ENCODE measurements around the gene B3GAT1. TPM values are rescaled to one million over a fixed set of nuclear protein-coding genes. Genes with fewer than 3 reads are reported as not detected.

The B3GAT1 gene
- polyA plus RNA-seq, 1 of the 3 experiments (the other 2 are of a cell fraction) = 0.15 TPM

DNA sequence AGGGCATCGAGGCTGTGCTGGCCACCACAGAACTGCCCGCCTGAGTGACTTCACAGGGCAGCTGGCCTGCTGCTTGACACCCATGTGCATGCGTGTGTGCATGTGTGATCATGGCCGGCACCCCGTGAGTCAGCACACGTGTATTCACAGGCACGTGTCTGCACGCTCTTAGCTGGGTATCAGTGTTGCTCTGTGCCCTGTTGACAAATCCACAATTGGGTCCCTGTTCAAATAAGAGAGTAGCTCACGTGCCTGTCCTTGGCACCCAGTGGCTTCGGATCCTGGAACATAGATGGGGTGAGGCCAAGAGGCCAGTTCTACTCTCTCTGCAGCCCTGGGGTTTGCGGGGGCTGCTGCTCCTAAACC lies 14.0 kb downstream of the B3GAT1 start (continued):
- TF ChIP-seq NFIC (IDR thresholded peaks at IDR 0.05; ENCODE audit: borderline replicate concordance) (no peak), RCOR1 (IDR thresholded peaks at IDR 0.05; ENCODE audit: low read length) (no peak), ELF1 (IDR thresholded peaks at IDR 0.05) (no peak), TCF12 (IDR thresholded peaks at IDR 0.05) (no peak)

DNA sequence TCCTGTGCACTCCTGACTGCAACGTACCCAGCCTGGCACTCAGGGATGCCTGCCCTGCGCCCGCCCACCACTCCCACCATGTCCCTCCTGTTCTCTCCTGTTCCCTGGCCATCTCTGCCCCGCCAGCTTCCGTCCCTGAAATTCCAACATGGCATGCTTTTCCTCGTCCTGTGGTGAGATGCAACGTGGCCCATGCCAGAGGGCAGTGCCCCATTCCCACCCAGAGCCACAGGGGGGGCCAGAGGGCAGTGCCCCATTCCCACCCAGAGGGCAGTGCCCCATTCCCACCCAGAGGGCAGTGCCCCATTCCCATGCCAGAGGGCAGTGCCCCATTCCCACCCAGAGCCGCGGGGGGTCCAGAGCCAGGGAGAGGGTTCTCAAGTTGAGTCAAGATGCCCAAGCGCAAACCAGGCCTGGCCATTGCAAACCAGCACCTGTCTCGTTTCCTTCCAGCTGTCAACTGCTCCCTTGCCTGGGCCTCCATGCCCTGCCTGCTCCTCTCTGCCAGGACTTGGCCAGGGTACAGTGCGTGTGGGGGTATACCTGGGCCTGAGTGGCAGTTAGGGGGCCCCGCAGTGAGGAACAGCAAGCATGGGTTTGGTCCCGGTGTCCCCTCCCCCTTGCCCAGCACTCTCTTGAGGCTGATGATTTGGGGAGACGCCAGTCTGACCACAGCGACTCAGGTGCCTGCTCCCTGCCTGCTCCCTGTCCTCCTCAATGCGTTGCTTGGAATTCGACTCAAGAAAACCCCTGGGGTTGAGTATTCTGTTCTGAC lies 14.6 kb downstream of the B3GAT1 start:
- Histone ChIP-seq H3K9ac (no peak overlapping the region), H3K4me1 (ENCODE audit: control insufficient read depth in 1 of 2, insufficient read depth in 2 of 2, low read depth in 1 of 2, low read length in 1 of 2) (peaks cover 0 to 15% of the 10 kb centered on the region in 2 experiments; a peak in 1 of 4 replicates), H3K36me3 (replicated peaks in 1 of 2; ENCODE audit: control insufficient read depth in 1 of 2, insufficient read depth in 2 of 2, low read length in 1 of 2) (no peaks in the 10 kb centered on the region), H3K9me2 (no peaks in the 10 kb centered on the region), H3K27me3 (ENCODE audit: insufficient read depth) (no peaks in the 10 kb centered on the region), H3F3A (replicated peaks; ENCODE audit: insufficient read depth) (no peaks in the 10 kb centered on the region), H3K4me3 (ENCODE audit: low read depth in 2 of 2, low read length in 1 of 2) (no peak overlapping the region), H2AFZ (ENCODE audit: low read depth) (no peak overlapping the region), H3K79me2 (ENCODE audit: insufficient read depth) (no peaks in the 10 kb centered on the region), H3K9me3 (no peaks in the 10 kb centered on the region), H3K4me2 (no peak overlapping the region), H4K20me1 (ENCODE audit: insufficient read depth) (no peaks in the 10 kb centered on the region), H3K27ac (ENCODE audit: low read depth in 2 of 2, low read length in 1 of 2) (no peak overlapping the region)
- ChIA-PET POLR2A (no interaction called here), CTCF (interaction anchor here (1.2 kb wide), 1 partner anchor 14 kb away, joined by 4 read pairs; no protein-coding TSS in a partner anchor)
- no peak for DNase-seq
- 55% methylated on average over 8 of the region's 18 CpGs for WGBS (ENCODE audit: low lambda C conversion rate)
- TF ChIP-seq MXI1 (IDR thresholded peaks at IDR 0.05; ENCODE audit: low read depth, low read length) (no peak), CHD2 (IDR thresholded peaks at IDR 0.05; ENCODE audit: low read length, partially characterized antibody) (no peak), GATA2 (CRISPR knock-in tag; IDR thresholded peaks at IDR 0.05) (no peak), TEAD4 (IDR thresholded peaks at IDR 0.05; ENCODE audit: borderline replicate concordance, insufficient read depth) (no peak), RXRA (IDR thresholded peaks at IDR 0.05; ENCODE audit: borderline replicate concordance, low read depth) (no peak), NFIC (IDR thresholded peaks at IDR 0.05; ENCODE audit: borderline replicate concordance) (no peak), EZH2phosphoT487 (IDR thresholded peaks at IDR 0.05; ENCODE audit: borderline replicate concordance, low read depth) (no peak), RCOR1 (IDR thresholded peaks at IDR 0.05; ENCODE audit: low read length) (no peak), YY1 (IDR thresholded peaks at IDR 0.05; ENCODE audit: low read depth) (no peak)

DNA sequence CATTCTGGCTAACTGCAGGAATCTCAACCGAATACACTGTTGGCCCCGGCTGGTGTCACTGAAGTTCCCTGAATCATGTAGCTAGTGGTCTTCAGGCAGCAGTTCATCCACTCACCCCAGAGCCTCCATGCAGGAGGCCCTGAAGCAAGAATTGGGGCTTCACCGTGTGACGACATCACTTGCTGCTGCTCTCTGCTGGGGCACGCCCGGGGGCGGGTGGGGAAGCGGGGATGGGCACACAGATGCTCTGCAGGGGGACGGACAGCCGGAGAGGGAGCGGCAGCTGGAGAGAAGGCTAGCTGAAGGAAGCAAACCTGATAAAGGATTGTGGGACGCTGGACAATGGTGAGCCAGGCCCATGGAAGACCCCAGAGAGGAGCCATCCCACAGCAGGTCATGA lies 17.0 kb downstream of the B3GAT1 start:
- POLR2A ChIA-PET = no interaction called here
- H3K36me3 ChIP-seq (replicated peaks in 1 of 2; ENCODE audit: control insufficient read depth in 1 of 2, insufficient read depth in 2 of 2, low read length in 1 of 2) = no peaks in the 10 kb centered on the region
- H3K4me3 ChIP-seq (ENCODE audit: low read depth in 2 of 2, low read length in 1 of 2) = no peak overlapping the region
- H3K4me2 ChIP-seq = no peak overlapping the region
- CTCF ChIA-PET = interaction anchor here (1.2 to 1.5 kb wide), 2 partner anchors 15 to 94 kb away, joined by 3 to 6 read pairs; no protein-coding TSS in a partner anchor
- no peaks in the 10 kb centered on the region for H3K9me2 ChIP-seq
- H3K27me3 ChIP-seq (ENCODE audit: insufficient read depth) = no peaks in the 10 kb centered on the region
- no peaks in the 10 kb centered on the region for H3K79me2 ChIP-seq (ENCODE audit: insufficient read depth)
- peaks cover 0 to 19% of the 10 kb centered on the region in 2 experiments; a peak in 1 of 4 replicates for H3K4me1 ChIP-seq (ENCODE audit: control insufficient read depth in 1 of 2, insufficient read depth in 2 of 2, low read depth in 1 of 2, low read length in 1 of 2)
- no peak overlapping the region for H2AFZ ChIP-seq (ENCODE audit: low read depth)
- no peak for TF ChIP-seq RXRA (IDR thresholded peaks at IDR 0.05; ENCODE audit: borderline replicate concordance, low read depth)
- TF ChIP-seq SMC3 (IDR thresholded peaks at IDR 0.05; ENCODE audit: low read depth, low read length) = no peak
- TF ChIP-seq FOSL2 (IDR thresholded peaks at IDR 0.05; ENCODE audit: borderline replicate concordance, low read depth) = no peak
- no peak for TF ChIP-seq TEAD4 (IDR thresholded peaks at IDR 0.05; ENCODE audit: borderline replicate concordance, insufficient read depth)
- TF ChIP-seq TAF1 (IDR thresholded peaks at IDR 0.05; ENCODE audit: borderline replicate concordance, low read depth, low read length) = no peak
- no peak for TF ChIP-seq NRF1 (IDR thresholded peaks at IDR 0.05; ENCODE audit: low read depth, low read length)
- TF ChIP-seq RCOR1 (IDR thresholded peaks at IDR 0.05; ENCODE audit: low read length) = no peak
- no peak for TF ChIP-seq ZBTB33 (IDR thresholded peaks at IDR 0.05; ENCODE audit: borderline replicate concordance, low read depth)
- no peak for TF ChIP-seq RAD21 (IDR thresholded peaks at IDR 0.05; ENCODE audit: low read length)
- no peak for TF ChIP-seq CHD2 (IDR thresholded peaks at IDR 0.05; ENCODE audit: low read length, partially characterized antibody)
- no peak for TF ChIP-seq GATA2 (CRISPR knock-in tag; IDR thresholded peaks at IDR 0.05)
- no peak for TF ChIP-seq CTCF (IDR thresholded peaks at IDR 0.05)
- no peak for TF ChIP-seq MEF2A (IDR thresholded peaks at IDR 0.05; ENCODE audit: borderline replicate concordance, low read depth)
- H3F3A ChIP-seq (replicated peaks; ENCODE audit: insufficient read depth) = no peaks in the 10 kb centered on the region
- 68% methylated on average over 11 of the region's 12 CpGs for WGBS (ENCODE audit: low lambda C conversion rate)
- no peaks in the 10 kb centered on the region for H3K9me3 ChIP-seq
- no peak overlapping the region for H3K9ac ChIP-seq
- DNase-seq = no peak
- no peak overlapping the region for H3K27ac ChIP-seq (ENCODE audit: low read depth in 2 of 2, low read length in 1 of 2)
- no peaks in the 10 kb centered on the region for H4K20me1 ChIP-seq (ENCODE audit: insufficient read depth)

Data from SK-N-SH (cell line).